ENCODE results near the gene CFAP54. TPM values are rescaled to one million over a fixed set of nuclear protein-coding genes. Genes with fewer than 3 reads are reported as not detected.
A peak's percentile ranks its signal among the peaks of the same experiment; 100 is the strongest.

Gene CFAP54
- total RNA-seq, 1 experiment from 2014 or later: 0.71 TPM

GRCh38 chr12:96889273-96889933, 400.0 kb downstream of the CFAP54 start:
- intact Hi-C loops (cut with micrococcal nuclease; ENCODE audit: unreplicated experiment): no loop called here
- no peak overlapping the region for H3K27ac ChIP-seq (ENCODE audit: low read depth, low read length, poor library complexity, severe bottlenecking)
- DNase-seq (ENCODE audit: low spot score): no peak
- ChIA-PET CTCF (no interaction called here), POLR2A (ENCODE audit: low non-redundant PET) (no interaction called here)
- no peak for TF ChIP-seq EZH2 (IDR thresholded peaks at IDR 0.05; ENCODE audit: borderline replicate concordance, low read depth, low read length, poor library complexity, severe bottlenecking)
- no peak for TF ChIP-seq CTCF (conservative IDR thresholded peaks at IDR 0.05; ENCODE audit: low read depth, low read length)
- no peaks in the 10 kb centered on the region for H3K4me1 ChIP-seq (ENCODE audit: insufficient read depth, low read length, poor library complexity, severe bottlenecking)
- no peak overlapping the region for H3K4me3 ChIP-seq (ENCODE audit: low read depth, low read length, poor library complexity, severe bottlenecking)
- no peaks in the 10 kb centered on the region for H3K9me3 ChIP-seq (ENCODE audit: low read depth, low read length, poor library complexity, severe bottlenecking)
- no peaks in the 10 kb centered on the region for H3K27me3 ChIP-seq (replicated peaks; ENCODE audit: insufficient read depth, low read depth, low read length, poor library complexity)
- no peaks in the 10 kb centered on the region for H3K36me3 ChIP-seq (ENCODE audit: insufficient read depth, low read length, poor library complexity, severe bottlenecking)
- BruUV-seq (replicated peaks): no TSS peak

DNA sequence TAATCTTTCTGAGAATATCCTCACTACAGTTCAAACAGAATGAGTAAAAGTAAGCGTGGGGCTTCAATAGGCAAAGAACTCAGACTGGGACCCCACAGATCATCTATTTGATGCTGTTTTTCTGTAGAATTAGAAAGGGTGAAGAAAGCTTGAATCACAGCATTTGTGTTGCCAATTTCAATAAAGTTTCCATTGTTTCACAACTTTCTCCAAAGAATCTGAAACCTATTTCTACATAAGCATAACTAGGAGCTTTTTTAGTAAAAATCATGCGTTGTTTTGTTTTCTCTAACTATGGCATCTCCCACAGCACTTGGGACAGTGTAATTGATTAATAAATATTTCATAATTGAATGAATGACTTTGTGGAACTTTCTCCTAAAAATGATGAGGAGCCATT, 401.0 kb downstream of the CFAP54 start:
- intact Hi-C loops (cut with micrococcal nuclease; ENCODE audit: unreplicated experiment): no loop called here
- H3K36me3 ChIP-seq (ENCODE audit: insufficient read depth, low read length, poor library complexity, severe bottlenecking): no peaks in the 10 kb centered on the region
- no peak for TF ChIP-seq EZH2 (IDR thresholded peaks at IDR 0.05; ENCODE audit: borderline replicate concordance, low read depth, low read length, poor library complexity, severe bottlenecking)
- no peaks in the 10 kb centered on the region for H3K4me1 ChIP-seq (ENCODE audit: insufficient read depth, low read length, poor library complexity, severe bottlenecking)
- H3K27ac ChIP-seq (ENCODE audit: low read depth, low read length, poor library complexity, severe bottlenecking): no peak overlapping the region
- DNase-seq (ENCODE audit: low spot score): no peak
- no peaks in the 10 kb centered on the region for H3K27me3 ChIP-seq (replicated peaks; ENCODE audit: insufficient read depth, low read depth, low read length, poor library complexity)
- ChIA-PET CTCF (no interaction called here), POLR2A (ENCODE audit: low non-redundant PET) (no interaction called here)
- BruUV-seq (replicated peaks): no TSS peak
- no peaks in the 10 kb centered on the region for H3K9me3 ChIP-seq (ENCODE audit: low read depth, low read length, poor library complexity, severe bottlenecking)
- no peak overlapping the region for H3K4me3 ChIP-seq (ENCODE audit: low read depth, low read length, poor library complexity, severe bottlenecking)

DNA sequence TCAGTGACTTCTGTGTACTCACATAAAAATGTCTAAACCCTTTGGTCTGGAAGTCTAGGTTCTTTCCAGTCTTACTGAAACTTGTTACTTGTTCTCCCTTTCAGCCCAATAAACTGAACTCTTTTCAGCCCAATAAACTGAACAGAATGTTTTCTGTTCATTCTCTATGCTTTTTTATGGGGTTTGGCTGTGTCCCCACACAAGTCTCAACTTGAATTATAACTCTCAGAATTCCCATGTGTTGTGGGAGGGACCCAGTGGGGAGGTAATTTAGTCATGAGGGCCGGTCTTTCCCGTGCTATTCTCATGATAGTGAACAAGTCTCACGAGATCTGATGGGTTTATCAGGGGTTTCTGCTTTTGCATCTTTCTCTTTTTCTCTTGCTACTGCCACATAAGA, 402.7 kb downstream of the CFAP54 start:
- intact Hi-C loops (cut with micrococcal nuclease; ENCODE audit: unreplicated experiment): no loop called here
- CTCF ChIA-PET: no interaction called here
- no peak for DNase-seq (ENCODE audit: low spot score)
- TF ChIP-seq EZH2 (IDR thresholded peaks at IDR 0.05; ENCODE audit: borderline replicate concordance, low read depth, low read length, poor library complexity, severe bottlenecking) (no peak), CTCF (conservative IDR thresholded peaks at IDR 0.05; ENCODE audit: low read depth, low read length) (no peak)
- H3K4me1 ChIP-seq (ENCODE audit: insufficient read depth, low read length, poor library complexity, severe bottlenecking): no peaks in the 10 kb centered on the region
- H3K9me3 ChIP-seq (ENCODE audit: low read depth, low read length, poor library complexity, severe bottlenecking): no peaks in the 10 kb centered on the region
- POLR2A ChIA-PET (ENCODE audit: low non-redundant PET): no interaction called here
- no peak overlapping the region for H3K4me3 ChIP-seq (ENCODE audit: low read depth, low read length, poor library complexity, severe bottlenecking)
- no peaks in the 10 kb centered on the region for H3K36me3 ChIP-seq (ENCODE audit: insufficient read depth, low read length, poor library complexity, severe bottlenecking)
- H3K27me3 ChIP-seq (replicated peaks; ENCODE audit: insufficient read depth, low read depth, low read length, poor library complexity): no peaks in the 10 kb centered on the region
- BruUV-seq (replicated peaks): no TSS peak
- H3K27ac ChIP-seq (ENCODE audit: low read depth, low read length, poor library complexity, severe bottlenecking): no peak overlapping the region

GRCh38 chr12:96897421-96897820, 408.0 kb downstream of the CFAP54 start:
- no peak overlapping the region for H3K27ac ChIP-seq (ENCODE audit: low read depth, low read length, poor library complexity, severe bottlenecking)
- peaks cover 5% of the 10 kb centered on the region for H3K27me3 ChIP-seq (replicated peaks; ENCODE audit: insufficient read depth, low read depth, low read length, poor library complexity)
- H3K4me3 ChIP-seq (ENCODE audit: low read depth, low read length, poor library complexity, severe bottlenecking): no peak overlapping the region
- no peaks in the 10 kb centered on the region for H3K36me3 ChIP-seq (ENCODE audit: insufficient read depth, low read length, poor library complexity, severe bottlenecking)
- POLR2A ChIA-PET (ENCODE audit: low non-redundant PET): no interaction called here
- no peak for TF ChIP-seq CTCF (conservative IDR thresholded peaks at IDR 0.05; ENCODE audit: low read depth, low read length)
- intact Hi-C loops (cut with micrococcal nuclease; ENCODE audit: unreplicated experiment): no loop called here
- no peaks in the 10 kb centered on the region for H3K4me1 ChIP-seq (ENCODE audit: insufficient read depth, low read length, poor library complexity, severe bottlenecking)
- DNase-seq (ENCODE audit: low spot score): peak; percentile 5
- no peaks in the 10 kb centered on the region for H3K9me3 ChIP-seq (ENCODE audit: low read depth, low read length, poor library complexity, severe bottlenecking)
- no TSS peak for BruUV-seq (replicated peaks)
- CTCF ChIA-PET: no interaction called here

All from A673 (cell line).